GM12878 (cell line): Measurements from ENCODE around the gene ADD2. TPM values are rescaled to one million over a fixed set of nuclear protein-coding genes. Genes with fewer than 3 reads are reported as not detected.

ENCODE experiments used
- BRCA1 ChIP-seq: IDR thresholded peaks from 2 replicates; pipeline ENCODE4 v1.6.1; 2011; ENCODE audit warnings: low read depth, low read length, improper control_type of control experiment
- CHD1 ChIP-seq: IDR thresholded peaks from 2 replicates; pipeline ENCODE4 v1.6.1; 2012; ENCODE audit warnings: low read depth, low read length, improper control_type of control experiment
- FOXM1 ChIP-seq: IDR thresholded peaks from 2 replicates; pipeline ENCODE4 v1.6.1; 2012; ENCODE audit warnings: low read depth, mild to moderate bottlenecking, inconsistent platforms, low read length, moderate library complexity
- MLLT1 ChIP-seq: fragments of 450-650 bp; IDR thresholded peaks from 2 replicates; pipeline ENCODE4 v1.6.1; 2016; ENCODE audit warnings: mild to moderate bottlenecking
- MXI1 ChIP-seq: fragments of 150-350 bp; IDR thresholded peaks from 2 replicates; pipeline ENCODE4 v1.6.1; 2011; ENCODE audit warnings: low read depth, mild to moderate bottlenecking, inconsistent platforms, low read length, improper control_type of control experiment
- NBN ChIP-seq: fragments of 450-650 bp; IDR thresholded peaks from 2 replicates; pipeline ENCODE4 v1.6.1; 2016
- SMARCA5 ChIP-seq: fragments of 450-650 bp; IDR thresholded peaks from 2 replicates; pipeline ENCODE4 v1.6.1; 2017; ENCODE audit warnings: mild to moderate bottlenecking
- STAT1 ChIP-seq: fragments of 450-650 bp; conservative IDR thresholded peaks from 2 replicates; pipeline ENCODE4 v1.6.1; 2014; ENCODE audit warnings: antibody characterized with exemption, mild to moderate bottlenecking
- SUZ12 ChIP-seq: fragments of 200-600 bp; sonication (generic); IDR thresholded peaks from one replicate; pipeline ENCODE4 v1.6.1; 2018; ENCODE audit warnings: antibody characterized with exemption, mild to moderate bottlenecking; ENCODE audit not compliant: unreplicated experiment
- TCF7 ChIP-seq: IDR thresholded peaks from 2 replicates; pipeline ENCODE4 v1.6.1; 2014; ENCODE audit warnings: antibody characterized with exemption, borderline replicate concordance
- ZNF592 ChIP-seq: fragments of 450-650 bp; IDR thresholded peaks from 2 replicates; pipeline ENCODE4 v1.6.1; 2017; ENCODE audit warnings: mild to moderate bottlenecking, moderate library complexity
- polyA plus RNA-seq, 11 experiments: library from polyadenylated mRNA; depleted of rRNA in 4 of 11; unstranded in 6 of 11; stranded (reverse) in 5 of 11; fragments of >200 nt; fragmentation: Nextera tagmentation in 4 of 11; fragmentation: Illumina TruSeq in 1 of 11; extraction: Ambion mirVana in 4 of 11; extraction: Trizol in 1 of 11; gene quantifications; 1 replicate in 1 of 11; 2 replicates in 10 of 11; pipeline versions ENCODE4 v1.2.1 to v1.2.3, GENCODE V29; 2011 to 2016; ENCODE audit warnings: inconsistent platforms in 2 of 11, missing spikeins in 2 of 11, low read depth in 1 of 11
- total RNA-seq, 4 experiments: library from RNA; depleted of rRNA in 3 of 4; stranded (reverse); fragments of >200 nt in 3 of 4; fragmentation: Illumina TruSeq in 1 of 4; extraction: Trizol in 1 of 4; gene quantifications; 2 replicates each; pipeline versions ENCODE4 v1.2.1 to v1.2.3, GENCODE V29; 2013 to 2021
- TF ChIP-seq, protein P1 (sequence below): fragments of 450-650 bp; IDR thresholded peaks from 2 replicates; pipeline ENCODE4 v1.6.1; 2018; ENCODE audit warnings: borderline replicate concordance, mild to moderate bottlenecking; ENCODE audit not compliant: partially characterized antibody

The ADD2 gene
- total and polyA plus RNA-seq, 10 of the 15 experiments (the other 5 are each of a cell fraction or from before 2014, with no cell fraction given): 0.05 to 0.13 (median 0.08) TPM; not detected in 7

DNA sequence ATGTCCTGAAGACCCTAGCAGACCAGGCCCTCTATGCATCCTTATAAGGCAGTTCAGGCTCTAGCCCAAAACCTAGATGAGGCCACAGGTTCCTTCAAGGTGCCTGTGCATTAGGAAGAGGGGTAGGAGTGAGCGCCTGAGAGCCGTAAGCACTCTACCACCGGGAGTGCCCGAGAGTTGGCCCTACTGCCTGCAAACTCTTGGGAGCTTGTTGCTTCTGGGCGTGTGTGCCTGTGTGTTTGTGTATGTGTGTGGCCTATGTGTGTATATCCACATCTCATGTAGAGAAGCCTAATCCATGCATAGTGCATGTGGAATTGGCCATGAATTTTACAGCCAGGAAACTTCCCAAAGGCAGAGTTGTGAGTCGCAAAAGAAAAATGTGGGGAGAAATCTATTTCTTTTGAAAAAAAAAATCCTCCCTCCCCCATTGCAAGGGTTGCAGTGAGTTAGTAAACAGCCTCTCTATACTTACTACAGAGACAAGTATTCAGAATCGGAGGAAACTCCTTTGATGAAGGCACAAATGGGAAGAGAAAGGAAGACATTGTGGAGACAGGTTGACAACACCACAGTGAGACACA lies 96.8 kb downstream of the ADD2 start (continued):
- no peak for TF ChIP-seq MLLT1
- no peak for TF ChIP-seq TCF7
- TF ChIP-seq FOXM1: no peak
- TF ChIP-seq SUZ12: no peak
- no peak for TF ChIP-seq SMARCA5
- TF ChIP-seq CHD1: no peak
- no peak for TF ChIP-seq MXI1
- no peak for TF ChIP-seq STAT1
- TF ChIP-seq BRCA1: no peak
- TF ChIP-seq NBN: no peak
- no peak for TF ChIP-seq ZNF592
- TF ChIP-seq, protein P1, sequence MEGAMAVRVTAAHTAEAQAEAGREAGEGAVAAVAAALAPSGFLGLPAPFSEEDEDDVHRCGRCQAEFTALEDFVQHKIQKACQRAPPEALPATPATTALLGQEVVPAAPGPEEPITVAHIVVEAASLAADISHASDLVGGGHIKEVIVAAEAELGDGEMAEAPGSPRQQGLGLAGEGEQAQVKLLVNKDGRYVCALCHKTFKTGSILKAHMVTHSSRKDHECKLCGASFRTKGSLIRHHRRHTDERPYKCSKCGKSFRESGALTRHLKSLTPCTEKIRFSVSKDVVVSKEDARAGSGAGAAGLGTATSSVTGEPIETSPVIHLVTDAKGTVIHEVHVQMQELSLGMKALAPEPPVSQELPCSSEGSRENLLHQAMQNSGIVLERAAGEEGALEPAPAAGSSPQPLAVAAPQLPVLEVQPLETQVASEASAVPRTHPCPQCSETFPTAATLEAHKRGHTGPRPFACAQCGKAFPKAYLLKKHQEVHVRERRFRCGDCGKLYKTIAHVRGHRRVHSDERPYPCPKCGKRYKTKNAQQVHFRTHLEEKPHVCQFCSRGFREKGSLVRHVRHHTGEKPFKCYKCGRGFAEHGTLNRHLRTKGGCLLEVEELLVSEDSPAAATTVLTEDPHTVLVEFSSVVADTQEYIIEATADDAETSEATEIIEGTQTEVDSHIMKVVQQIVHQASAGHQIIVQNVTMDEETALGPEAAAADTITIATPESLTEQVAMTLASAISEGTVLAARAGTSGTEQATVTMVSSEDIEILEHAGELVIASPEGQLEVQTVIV: no peak
